Gastroesophageal sphincter (tissue), 4 donors: ENCODE data around the gene STS. TPM values are rescaled to one million over a fixed set of nuclear protein-coding genes. Genes with fewer than 3 reads are reported as not detected.

Experiments used
- ATAC-seq: fragments of 150-250 bp; one replicate; pipeline ENCODE4 v1.9.1; 2016; ENCODE audit warnings: mild to moderate bottlenecking, moderate library complexity
- H3K27ac ChIP-seq, 4 donors: fragments of 200-600 bp; sonication (generic) in 3 of 4; 1 replicate in 3 of 4; 2 replicates in 1 of 4; pipeline ENCODE4 v1.5.1; 2016 to 2019
- H3K27me3 ChIP-seq: fragments of 200-600 bp; sonication (generic); one replicate; pipeline ENCODE4 v1.5.1; 2019
- H3K36me3 ChIP-seq, 2 donors: fragments of 200-600 bp; sonication (generic); one replicate each; pipeline ENCODE4 v1.5.1; 2019; ENCODE audit warnings: control low read depth in 1 of 2
- H3K4me1 ChIP-seq, 3 donors: fragments of 200-600 bp; sonication (generic); 1 replicate in 2 of 3; 2 replicates in 1 of 3; pipeline ENCODE4 v1.5.1; 2016 to 2019; ENCODE audit warnings: control low read depth in 2 of 3
- H3K4me3 ChIP-seq, 2 donors: fragments of 200-600 bp; sonication (generic); one replicate each; pipeline ENCODE4 v1.5.1; 2019; ENCODE audit warnings: mild to moderate bottlenecking in 1 of 2, moderate library complexity in 1 of 2
- H3K9me3 ChIP-seq, 3 donors: fragments of 200-600 bp; sonication (generic); one replicate each; pipeline ENCODE4 v1.5.1; 2017 to 2019; ENCODE audit warnings: control low read depth in 2 of 3
- EP300 ChIP-seq: sonication (generic); formaldehyde crosslinking; IDR thresholded peaks from one replicate; pipeline ENCODE4 v1.6.1; 2017; ENCODE audit warnings: antibody characterized with exemption, mild to moderate bottlenecking
- POLR2A ChIP-seq, 2 donors: fragments of 450-650 bp; IDR thresholded peaks; one replicate each; pipeline ENCODE4 v1.6.1; 2017; ENCODE audit warnings: antibody characterized with exemption in 2 of 2, mild to moderate bottlenecking in 2 of 2, moderate library complexity in 1 of 2
- POLR2AphosphoS5 ChIP-seq: sonication (generic); formaldehyde crosslinking; IDR thresholded peaks from one replicate; pipeline ENCODE4 v1.6.1; 2017; ENCODE audit warnings: antibody characterized with exemption
- WGBS, 2 donors: methylation state at CpG; one replicate each; pipeline ENCODE4 v1.1.5; 2018; ENCODE audit warnings: low coverage in 1 of 2; 5-methylcytosine and 5-hydroxymethylcytosine counted together
- total RNA-seq, 4 donors: library from RNA; depleted of rRNA; stranded (reverse); fragments of >200 nt; gene quantifications; one replicate each; pipeline ENCODE4 v1.1.0, GENCODE V29; 2016
- TF ChIP-seq, protein P1 (sequence below), 4 experiments: fragments of 200-600 bp in 2 of 4; fragments of 450-650 bp in 2 of 4; sonication (generic) in 1 of 4; IDR thresholded peaks; one replicate each; pipeline ENCODE4 v1.5.1; 2017 to 2019; ENCODE audit warnings: antibody characterized with exemption in 4 of 4, mild to moderate bottlenecking in 2 of 4, moderate library complexity in 2 of 4

The STS gene
- total RNA-seq, 4 donors from 2014 or later, result 4.0 to 9.3 (median 5.7) TPM

DNA sequence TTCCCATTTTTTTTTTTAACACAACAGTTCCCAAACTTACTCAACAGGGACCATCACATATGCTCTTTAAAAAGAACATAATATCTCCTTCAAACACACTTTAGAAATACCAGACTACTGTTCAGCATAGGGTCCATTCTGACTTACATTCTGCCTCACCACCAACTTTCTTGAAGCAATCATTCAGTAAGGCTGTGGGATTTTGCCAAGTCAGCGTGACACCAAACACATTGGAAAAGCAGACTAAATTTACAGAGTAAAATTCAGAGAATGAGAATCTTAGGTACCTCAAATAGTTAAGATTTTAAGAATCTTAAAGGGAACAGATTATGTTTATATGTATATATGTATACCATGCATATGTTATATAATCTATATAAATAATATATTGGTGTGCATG lies 7.7 kb downstream of the STS start:
- Histone ChIP-seq H3K4me1 (no peaks in the 10 kb centered on the region), H3K4me3 (no peak overlapping the region), H3K36me3 (no peaks in the 10 kb centered on the region), H3K27ac (no peak overlapping the region), H3K27me3 (no peaks in the 10 kb centered on the region), H3K9me3 (no peaks in the 10 kb centered on the region)
- TF ChIP-seq POLR2AphosphoS5 (no peak), EP300 (no peak), POLR2A (IDR thresholded peaks at IDR 0.05) (no peak)
- TF ChIP-seq, protein P1, sequence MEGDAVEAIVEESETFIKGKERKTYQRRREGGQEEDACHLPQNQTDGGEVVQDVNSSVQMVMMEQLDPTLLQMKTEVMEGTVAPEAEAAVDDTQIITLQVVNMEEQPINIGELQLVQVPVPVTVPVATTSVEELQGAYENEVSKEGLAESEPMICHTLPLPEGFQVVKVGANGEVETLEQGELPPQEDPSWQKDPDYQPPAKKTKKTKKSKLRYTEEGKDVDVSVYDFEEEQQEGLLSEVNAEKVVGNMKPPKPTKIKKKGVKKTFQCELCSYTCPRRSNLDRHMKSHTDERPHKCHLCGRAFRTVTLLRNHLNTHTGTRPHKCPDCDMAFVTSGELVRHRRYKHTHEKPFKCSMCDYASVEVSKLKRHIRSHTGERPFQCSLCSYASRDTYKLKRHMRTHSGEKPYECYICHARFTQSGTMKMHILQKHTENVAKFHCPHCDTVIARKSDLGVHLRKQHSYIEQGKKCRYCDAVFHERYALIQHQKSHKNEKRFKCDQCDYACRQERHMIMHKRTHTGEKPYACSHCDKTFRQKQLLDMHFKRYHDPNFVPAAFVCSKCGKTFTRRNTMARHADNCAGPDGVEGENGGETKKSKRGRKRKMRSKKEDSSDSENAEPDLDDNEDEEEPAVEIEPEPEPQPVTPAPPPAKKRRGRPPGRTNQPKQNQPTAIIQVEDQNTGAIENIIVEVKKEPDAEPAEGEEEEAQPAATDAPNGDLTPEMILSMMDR (IDR thresholded peaks at IDR 0.05), result no peak
- no peak for ATAC-seq
- 91 to 100% methylated on average over 1 of the region's 1 CpG for WGBS, 2 donors

- no peak for TF ChIP-seq POLR2A (IDR thresholded peaks at IDR 0.05)
- TF ChIP-seq POLR2AphosphoS5, result no peak
- TF ChIP-seq EP300, result no peak
- TF ChIP-seq, protein P1 (IDR thresholded peaks at IDR 0.05), result no peak
- H3K27ac ChIP-seq, result no peak overlapping the region
- no peaks in the 10 kb centered on the region for H3K27me3 ChIP-seq
- no peaks in the 10 kb centered on the region for H3K36me3 ChIP-seq
- no peaks in the 10 kb centered on the region for H3K4me1 ChIP-seq
- H3K4me3 ChIP-seq, result no peak overlapping the region
- WGBS, 2 donors, result 93% methylated on average over 2 of the region's 3 CpGs; no CpG with 5 or more reads in 1 of the 2 donors
- no peak for ATAC-seq
- H3K9me3 ChIP-seq, result no peaks in the 10 kb centered on the region
Observed at GRCh38 chrX:7156879-7157278, 9.4 kb downstream of the STS start.

GRCh38 chrX:7158468-7158990 lies 11.0 kb downstream of the STS start:
- Histone ChIP-seq H3K9me3 (no peaks in the 10 kb centered on the region), H3K4me3 (no peak overlapping the region), H3K4me1 (no peaks in the 10 kb centered on the region), H3K36me3 (no peaks in the 10 kb centered on the region), H3K27me3 (no peaks in the 10 kb centered on the region), H3K27ac (no peak overlapping the region)
- TF ChIP-seq POLR2A (IDR thresholded peaks at IDR 0.05), result no peak
- TF ChIP-seq EP300, result no peak
- no peak for ATAC-seq
- 72 to 100% methylated on average over 3 of the region's 5 CpGs for WGBS, 2 donors

DNA sequence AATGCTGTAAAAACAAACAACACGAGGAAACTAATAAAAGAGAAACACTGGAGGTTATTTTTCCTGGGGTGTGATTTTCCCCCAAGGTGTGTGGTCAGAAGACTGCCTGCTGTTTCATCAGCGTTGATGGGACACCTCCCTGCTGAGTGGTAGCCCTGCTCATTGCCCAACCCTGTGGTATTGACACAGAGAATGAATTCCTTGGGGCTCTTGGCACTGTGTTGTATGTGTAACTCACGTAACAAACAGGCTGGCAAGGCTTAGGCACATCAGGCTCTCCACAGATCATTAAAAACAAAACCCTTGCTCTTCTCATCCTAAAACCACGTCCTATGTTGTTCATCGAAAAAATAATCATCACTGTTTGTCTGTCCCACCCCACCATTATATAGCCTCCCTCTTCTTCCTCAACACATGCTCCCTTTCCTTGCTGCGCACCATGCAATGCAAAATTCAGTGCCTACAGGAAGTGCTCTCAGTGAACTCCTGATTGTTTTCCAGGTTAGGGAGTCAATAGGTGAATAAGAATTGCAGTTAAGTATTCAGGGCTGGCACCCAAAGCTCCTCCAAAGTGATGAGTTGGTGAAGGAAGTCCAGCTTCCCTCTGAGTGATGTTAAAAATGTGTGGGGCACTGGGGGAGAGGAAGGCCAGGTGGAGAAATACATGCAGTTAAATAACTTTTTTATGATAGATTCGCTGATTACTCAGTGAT lies 11.8 kb downstream of the STS start:
- no peaks in the 10 kb centered on the region for H3K27me3 ChIP-seq
- H3K27ac ChIP-seq, result no peak overlapping the region
- H3K36me3 ChIP-seq, result no peaks in the 10 kb centered on the region
- H3K9me3 ChIP-seq, result no peaks in the 10 kb centered on the region
- no peak for TF ChIP-seq POLR2AphosphoS5
- TF ChIP-seq, protein P1 (IDR thresholded peaks at IDR 0.05), result no peak
- no peak for TF ChIP-seq EP300
- TF ChIP-seq POLR2A (IDR thresholded peaks at IDR 0.05), result no peak
- no peak for ATAC-seq
- 74 to 87% methylated on average over 3 to 5 of the region's 7 CpGs for WGBS, 2 donors
- no peak overlapping the region for H3K4me3 ChIP-seq
- no peaks in the 10 kb centered on the region for H3K4me1 ChIP-seq

GRCh38 chrX:7163146-7163677 lies 15.7 kb downstream of the STS start:
- Histone ChIP-seq H3K4me3 (no peak overlapping the region), H3K27me3 (no peaks in the 10 kb centered on the region), H3K27ac (no peak overlapping the region), H3K9me3 (no peaks in the 10 kb centered on the region), H3K4me1 (no peaks in the 10 kb centered on the region), H3K36me3 (no peaks in the 10 kb centered on the region)
- 38% methylated on average over 1 of the region's 1 CpG; no CpG with 5 or more reads in 1 of the 2 donors for WGBS, 2 donors
- no peak for TF ChIP-seq EP300
- TF ChIP-seq, protein P1 (IDR thresholded peaks at IDR 0.05), result no peak
- no peak for TF ChIP-seq POLR2AphosphoS5
- no peak for TF ChIP-seq POLR2A (IDR thresholded peaks at IDR 0.05)
- no peak for ATAC-seq
